Measurements from ENCODE around the gene CFAP52. TPM values are rescaled to one million over a fixed set of nuclear protein-coding genes. Genes with fewer than 3 reads are reported as not detected.

Gene CFAP52
- total RNA-seq, result under 1 TPM in 6 of 9 donors, not detected in 3; 0.42 to 0.90 (median 0.66) TPM
- under 1 TPM; 0.10 to 0.99 (median 0.48) TPM for polyA plus RNA-seq
- long read RNA-seq, donor 1, result 0 reads
- long read RNA-seq, donor 2, result 0 reads
- long read RNA-seq, donor 3, result 0 reads
- long read RNA-seq, donor 4, partial matches to known transcripts, result 0 of 1 reads
- long read RNA-seq, donor 4, other reads (novel, unspliced or antisense), result 1 of 1 reads
- long read RNA-seq, donor 5, result 0 reads
- long read RNA-seq, donor 6, result 0 reads
- long read RNA-seq, donor 7, result 0 reads
- long read RNA-seq, donor 8, result 0 reads
- long read RNA-seq, donor 9, result 0 reads
- long read RNA-seq, donor 10, result 0 reads

GRCh38 chr17:9576521-9577372 lies at the start of gene CFAP52:
TSS of gene CFAP52 (plus strand) at chr17:9576642. CDS start at chr17:9576696, 54 bp downstream.
- Histone ChIP-seq H3K9me3 (replicated peaks in 1 of 3) (no peaks in the 10 kb centered on the region), H3K27me3 (no peaks in the 10 kb centered on the region), H3K4me3 (peak within 1 kb of the TSS in 3 of 4 donors; percentile 19 to 93 (median 68)), H3K27ac (peak within 1 kb of the TSS in 3 of 5 donors; percentile 48 to 81 (median 60)), H3K36me3 (replicated peaks in 1 of 2) (no peaks in the 10 kb centered on the region), H3K4me1 (replicated peaks in 1 of 2) (peaks cover 0 to 20% of the 10 kb centered on the region in 2 donors)
- 2 to 3% (median 3%) methylated on average over 22 to 38 of the region's 38 CpGs for WGBS, 4 donors
- TF ChIP-seq CTCF (IDR thresholded peaks at IDR 0.05) (peak in 5 of 6 experiments; percentile 44 to 60 (median 57)), POLR2A (IDR thresholded peaks at IDR 0.05) (no peak)
- intact Hi-C loops (cut with DNase I), result no loop called here
- DNase-seq, result peak; percentile 75 to 90 (median 81)

- no peak for DNase-seq
- H3K9me3 ChIP-seq (replicated peaks in 1 of 3), result no peaks in the 10 kb centered on the region
- intact Hi-C loops (cut with DNase I), result loop anchor here in 1 of 2 donors (10.0 kb wide), 1 partner anchor 533 kb away; no protein-coding TSS in a partner anchor
Measured at GRCh38 chr17:9527788-9528187, 48.7 kb upstream of the CFAP52 start.

GRCh38 chr17:9529033-9529700 lies 47.3 kb upstream of the CFAP52 start:
- Histone ChIP-seq H3K4me3 (no peak overlapping the region), H3K4me1 (replicated peaks in 1 of 2) (no peaks in the 10 kb centered on the region), H3K27ac (no peak overlapping the region), H3K36me3 (replicated peaks in 1 of 2) (no peaks in the 10 kb centered on the region), H3K9me3 (replicated peaks in 1 of 3) (no peaks in the 10 kb centered on the region), H3K27me3 (no peaks in the 10 kb centered on the region)
- WGBS, 4 donors, result 66 to 90% (median 77%) methylated on average over 4 to 5 of the region's 5 CpGs
- no peak for DNase-seq
- intact Hi-C loops (cut with DNase I), result loop anchor here in 1 of 2 donors (10.0 kb wide), 1 partner anchor 534 kb away; no protein-coding TSS in a partner anchor
- TF ChIP-seq CTCF (IDR thresholded peaks at IDR 0.05), result peak in 4 of 6 experiments; percentile 36 to 46 (median 40)
- TF ChIP-seq POLR2A (IDR thresholded peaks at IDR 0.05), result no peak

More at GRCh38 chr17:9527788-9528187, 48.7 kb upstream of the CFAP52 start:
- 67 to 81% (median 75%) methylated on average over 3 of the region's 3 CpGs for whole genome bisulfite sequencing, 4 donors
- no peak overlapping the region for H3K27ac ChIP-seq
- H3K27me3 ChIP-seq, result no peaks in the 10 kb centered on the region
- TF ChIP-seq POLR2A (IDR thresholded peaks at IDR 0.05), result no peak
- no peak for TF ChIP-seq CTCF (IDR thresholded peaks at IDR 0.05)
- H3K36me3 ChIP-seq (replicated peaks in 1 of 2), result no peaks in the 10 kb centered on the region
- H3K4me1 ChIP-seq (replicated peaks in 1 of 2), result no peaks in the 10 kb centered on the region
- H3K4me3 ChIP-seq, result no peak overlapping the region
